ENCODE data around the gene SELP. TPM values are rescaled to one million over a fixed set of nuclear protein-coding genes. Genes with fewer than 3 reads are reported as not detected.
A peak's percentile ranks its signal among the peaks of the same experiment; 100 is the strongest.

SELP gene
- total RNA-seq, 1 donor from 2014 or later = not detected

GRCh38 chr1:169550294-169550693, 79.6 kb downstream of the SELP start:
- Mint-ChIP-seq H3K27me3 (ENCODE audit: low read depth, unreplicated experiment) (peaks cover 2% of the 10 kb centered on the region), H3K36me3 (ENCODE audit: low read depth, unreplicated experiment) (no peaks in the 10 kb centered on the region), H3K9me3 (ENCODE audit: unreplicated experiment) (no peaks in the 10 kb centered on the region), H3K4me3 (ENCODE audit: unreplicated experiment) (no peak overlapping the region), H3K27ac (ENCODE audit: unreplicated experiment) (no peak overlapping the region), H3K4me1 (ENCODE audit: low read depth, unreplicated experiment) (peaks cover 7% of the 10 kb centered on the region)
- TF ChIP-seq EZH2 (IDR thresholded peaks at IDR 0.05; ENCODE audit: insufficient read depth, low read length) (no peak), CTCF (IDR thresholded peaks at IDR 0.05; ENCODE audit: insufficient read depth, low read depth, low read length) (peak; percentile 46)
- H2AFZ ChIP-seq (ENCODE audit: low read depth, low read length) = no peak overlapping the region
- peaks cover 6% of the 10 kb centered on the region for H3K27me3 ChIP-seq (ENCODE audit: insufficient read depth, low read length)
- DNase-seq (ENCODE audit: low read depth) = peak; percentile 20
- H3K36me3 ChIP-seq (ENCODE audit: insufficient read depth, low read length) = no peaks in the 10 kb centered on the region
- no peaks in the 10 kb centered on the region for H4K20me1 ChIP-seq (ENCODE audit: insufficient read depth, low read length)
- no peak overlapping the region for H3K27ac ChIP-seq (ENCODE audit: low read depth, low read length)
- H3K9ac ChIP-seq (ENCODE audit: low read length) = no peak overlapping the region
- H3K4me2 ChIP-seq (ENCODE audit: low read length) = no peak overlapping the region
- H3K4me1 ChIP-seq (ENCODE audit: insufficient read depth, low read length) = no peaks in the 10 kb centered on the region
- no peaks in the 10 kb centered on the region for H3K9me3 ChIP-seq (ENCODE audit: insufficient read depth, low read depth, low read length)
- no peak overlapping the region for H3K4me3 ChIP-seq (ENCODE audit: insufficient read depth, low read depth, low read length)
- H3K79me2 ChIP-seq (ENCODE audit: insufficient read depth, low read length) = no peaks in the 10 kb centered on the region
- FAIRE-seq = no peak

- FAIRE-seq = no peak
Measured at GRCh38 chr1:169548282-169548681, 81.6 kb downstream of the SELP start.

More at GRCh38 chr1:169548282-169548681, 81.6 kb downstream of the SELP start:
- Histone ChIP-seq H3K27ac (ENCODE audit: low read depth, low read length) (no peak overlapping the region), H3K9ac (ENCODE audit: low read length) (no peak overlapping the region), H3K27me3 (ENCODE audit: insufficient read depth, low read length) (peaks cover 6% of the 10 kb centered on the region), H2AFZ (ENCODE audit: low read depth, low read length) (no peak overlapping the region), H3K9me3 (ENCODE audit: insufficient read depth, low read depth, low read length) (no peaks in the 10 kb centered on the region), H3K4me1 (ENCODE audit: insufficient read depth, low read length) (no peaks in the 10 kb centered on the region), H3K4me3 (ENCODE audit: insufficient read depth, low read depth, low read length) (no peak overlapping the region), H3K4me2 (ENCODE audit: low read length) (no peak overlapping the region), H4K20me1 (ENCODE audit: insufficient read depth, low read length) (no peaks in the 10 kb centered on the region), H3K36me3 (ENCODE audit: insufficient read depth, low read length) (no peaks in the 10 kb centered on the region), H3K79me2 (ENCODE audit: insufficient read depth, low read length) (no peaks in the 10 kb centered on the region)
- Mint-ChIP-seq H3K4me1 (ENCODE audit: low read depth, unreplicated experiment) (peaks cover 10% of the 10 kb centered on the region), H3K36me3 (ENCODE audit: low read depth, unreplicated experiment) (no peaks in the 10 kb centered on the region), H3K9me3 (ENCODE audit: unreplicated experiment) (no peaks in the 10 kb centered on the region), H3K4me3 (ENCODE audit: unreplicated experiment) (no peak overlapping the region), H3K27ac (ENCODE audit: unreplicated experiment) (no peak overlapping the region), H3K27me3 (ENCODE audit: low read depth, unreplicated experiment) (peaks cover 2% of the 10 kb centered on the region)
- TF ChIP-seq CTCF (IDR thresholded peaks at IDR 0.05; ENCODE audit: insufficient read depth, low read depth, low read length) = no peak
- no peak for TF ChIP-seq EZH2 (IDR thresholded peaks at IDR 0.05; ENCODE audit: insufficient read depth, low read length)
- no peak for DNase-seq (ENCODE audit: low read depth)

Measured in astrocyte (in vitro differentiated cells and primary cell).